GM10847 (cell line): ENCODE measurements around the gene FUT8.

Experiments used
- POLR2A ChIP-seq: IDR thresholded peaks from 2 replicates; pipeline ENCODE4 v1.6.1; 2011; ENCODE audit not compliant: insufficient read length; ENCODE audit errors: extremely low read depth

FUT8 gene

DNA sequence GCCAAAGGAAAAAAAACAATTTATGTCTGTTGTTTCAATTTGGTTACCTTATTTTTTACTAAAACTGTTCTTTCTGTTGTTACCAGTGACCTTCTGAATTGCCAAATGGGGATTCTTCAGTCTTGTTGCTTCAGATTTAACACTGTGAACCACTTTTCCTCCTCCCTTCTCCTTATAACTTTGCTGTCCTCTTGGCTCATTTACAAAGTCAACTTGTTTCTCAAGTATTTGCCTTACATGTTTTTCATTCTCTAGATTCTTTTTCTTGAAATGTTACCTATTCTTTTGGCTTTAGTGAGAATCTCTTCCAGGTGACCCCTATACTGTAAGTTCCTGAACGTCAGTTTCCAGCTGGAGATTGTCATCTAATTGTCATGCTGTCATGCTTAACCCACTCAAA, 19.4 kb downstream of the FUT8 start:
- no peak for TF ChIP-seq POLR2A

DNA sequence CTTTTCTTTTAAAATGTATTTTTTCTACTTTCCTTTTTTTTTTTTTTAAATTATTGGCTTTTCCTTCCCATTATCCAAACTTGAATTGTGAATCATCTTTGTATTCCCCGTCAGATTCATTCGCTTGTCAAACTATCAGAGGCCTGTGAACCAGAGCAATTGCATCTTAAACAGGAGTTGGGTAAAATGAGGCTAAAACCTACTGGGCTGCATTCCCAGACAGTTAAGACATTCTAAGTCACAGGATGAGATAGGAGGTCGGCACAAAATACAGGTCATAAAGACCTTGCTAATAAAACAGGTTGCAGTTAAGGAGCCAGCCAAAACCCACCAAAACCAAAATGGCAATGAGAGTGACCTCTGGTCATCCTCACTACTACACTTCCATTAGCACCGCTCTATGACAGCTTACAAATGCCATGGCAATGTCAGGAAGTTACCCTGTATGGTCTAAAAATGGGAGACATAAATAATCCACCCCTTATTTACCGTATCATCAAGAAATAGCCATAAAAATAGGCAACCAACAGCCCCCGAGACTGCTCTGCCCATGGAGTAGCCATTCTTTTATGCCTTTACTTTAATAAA, 19.9 kb downstream of the FUT8 start:
- TF ChIP-seq POLR2A = no peak

DNA sequence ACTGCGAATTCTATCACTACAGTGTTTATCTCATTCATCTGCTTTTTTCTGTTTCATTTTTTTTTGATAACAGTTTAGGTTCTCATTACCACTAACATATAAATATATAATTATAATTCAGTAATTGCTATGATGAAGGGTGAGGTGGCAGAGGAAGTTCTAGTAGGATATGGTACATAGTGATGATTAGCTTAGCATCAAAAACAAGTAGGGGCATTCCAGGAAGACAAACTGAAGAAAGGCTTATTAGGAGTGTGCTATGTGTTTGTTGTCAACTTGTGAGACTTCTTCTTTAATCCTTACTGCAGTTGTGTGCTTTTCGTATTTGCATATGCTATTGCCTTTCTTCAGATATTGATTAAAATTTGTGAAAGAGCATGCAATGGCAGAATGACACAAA, 20.6 kb downstream of the FUT8 start:
- TF ChIP-seq POLR2A = no peak

DNA sequence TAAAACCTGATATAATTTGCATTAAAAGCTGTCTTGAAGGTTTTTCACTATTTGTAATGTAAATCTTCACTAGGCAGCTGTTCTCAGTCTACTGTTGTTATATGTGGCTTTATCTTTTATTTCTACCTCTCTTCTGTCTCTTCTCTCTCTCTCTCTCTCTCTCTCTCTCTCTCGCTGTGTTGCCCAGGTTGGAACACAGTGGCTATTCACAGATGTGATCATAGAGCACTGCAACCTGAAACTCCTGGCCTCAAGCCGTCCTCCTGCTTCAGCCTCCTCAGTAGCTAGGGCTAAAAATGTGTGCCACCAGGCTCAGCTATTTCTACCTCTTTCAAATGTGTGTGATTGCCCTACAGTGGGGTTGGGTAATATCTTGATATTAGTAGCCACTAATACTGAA, 21.1 kb downstream of the FUT8 start:
- TF ChIP-seq POLR2A = no peak

DNA sequence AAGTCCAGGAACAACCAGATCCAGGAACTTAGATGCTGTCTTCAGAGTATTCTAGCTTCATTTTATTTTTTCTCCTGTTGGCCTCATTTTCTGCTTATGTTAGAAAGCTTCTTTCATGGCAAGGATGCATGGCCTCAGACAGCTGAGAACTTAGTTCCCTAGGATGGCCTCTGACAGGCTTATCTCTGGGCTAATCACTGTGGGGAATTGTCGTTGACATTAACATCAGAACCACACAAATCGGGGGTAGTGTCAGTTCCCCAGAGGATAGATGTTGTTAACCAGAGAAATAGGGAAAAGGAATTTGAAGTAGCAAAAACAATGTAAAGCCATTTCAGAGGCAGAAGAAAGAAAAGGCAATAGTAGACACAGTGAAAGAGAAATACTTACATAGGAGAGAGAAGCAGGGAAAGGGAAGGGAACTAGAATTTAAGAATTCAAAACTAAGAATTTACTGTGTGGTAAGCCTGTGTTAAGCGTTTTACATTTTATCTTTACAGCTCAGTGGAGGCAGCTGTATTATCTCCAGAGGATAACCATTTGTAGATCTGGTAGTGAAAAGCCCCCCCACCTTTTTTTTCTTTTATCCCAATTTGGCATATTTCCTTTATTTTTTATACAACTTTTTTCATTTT, 21.8 kb downstream of the FUT8 start:
- TF ChIP-seq POLR2A = no peak

DNA sequence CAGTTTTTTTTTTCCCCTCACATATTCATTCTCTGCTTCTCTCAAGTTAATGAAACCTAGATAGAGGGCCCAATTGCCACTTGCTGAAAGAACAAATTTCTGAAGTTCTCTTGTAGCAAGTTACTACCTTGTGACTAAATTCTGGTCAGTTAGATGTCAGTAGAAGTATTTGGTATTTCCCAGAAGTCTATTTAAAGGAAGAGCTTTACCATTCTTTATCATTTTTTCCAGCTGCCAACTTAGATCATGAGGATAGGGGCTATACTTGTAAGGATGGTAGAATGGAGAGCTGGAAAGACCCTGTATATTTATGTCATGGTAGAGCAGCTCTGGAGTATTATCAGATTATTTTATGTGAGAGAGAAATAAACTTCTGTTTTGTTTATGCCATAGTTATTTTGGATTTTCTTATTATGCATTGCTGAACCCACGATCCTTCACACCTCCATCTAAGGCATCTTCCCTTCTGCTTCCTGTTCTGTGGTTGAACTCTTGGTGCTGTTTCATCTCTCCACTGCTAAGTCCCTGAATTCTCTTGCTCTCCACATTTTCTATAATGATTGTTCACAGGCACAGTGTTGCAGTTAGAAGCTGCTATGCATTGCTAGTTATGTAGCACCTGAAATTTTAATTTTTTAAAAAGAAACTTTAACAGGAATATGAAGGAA, 25.9 kb downstream of the FUT8 start:
- TF ChIP-seq POLR2A = no peak

DNA sequence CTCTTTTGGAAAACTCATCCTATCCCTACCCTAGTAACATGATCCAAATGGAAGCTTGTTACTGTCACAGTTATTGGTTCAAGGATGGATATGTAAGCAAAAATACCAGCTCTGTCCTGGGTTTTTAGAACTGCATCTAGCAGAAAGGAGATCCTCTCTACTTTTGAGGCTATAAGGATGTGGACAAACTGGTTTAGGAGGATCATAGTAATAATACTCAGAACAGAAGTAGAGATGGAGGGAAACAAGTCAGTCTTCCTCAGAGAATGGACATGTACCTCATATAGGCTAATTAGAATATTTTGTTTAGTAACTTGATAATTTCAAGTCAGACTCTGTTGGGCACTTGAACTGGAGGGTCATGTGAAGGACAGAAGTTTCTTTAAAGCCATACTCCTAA, 26.6 kb downstream of the FUT8 start:
- TF ChIP-seq POLR2A = no peak

DNA sequence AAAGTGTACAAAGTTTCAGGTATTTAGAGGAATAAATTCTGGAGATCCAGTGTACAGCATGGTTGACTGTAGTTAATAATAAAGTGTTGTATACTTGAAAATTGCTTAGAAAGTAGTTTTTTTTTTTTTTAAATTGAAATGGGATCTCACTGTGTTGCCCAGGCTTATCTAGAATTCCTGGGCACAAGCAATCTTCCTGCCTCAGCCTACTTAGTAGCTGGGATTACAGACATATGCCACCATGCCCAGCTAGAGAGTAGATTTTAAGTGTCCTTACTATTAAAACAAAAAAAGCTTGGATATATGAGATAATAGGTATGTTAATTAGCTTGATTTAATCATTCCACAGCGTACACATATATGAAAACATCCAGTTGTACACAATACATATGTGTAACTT, 27.7 kb downstream of the FUT8 start:
- no peak for TF ChIP-seq POLR2A

DNA sequence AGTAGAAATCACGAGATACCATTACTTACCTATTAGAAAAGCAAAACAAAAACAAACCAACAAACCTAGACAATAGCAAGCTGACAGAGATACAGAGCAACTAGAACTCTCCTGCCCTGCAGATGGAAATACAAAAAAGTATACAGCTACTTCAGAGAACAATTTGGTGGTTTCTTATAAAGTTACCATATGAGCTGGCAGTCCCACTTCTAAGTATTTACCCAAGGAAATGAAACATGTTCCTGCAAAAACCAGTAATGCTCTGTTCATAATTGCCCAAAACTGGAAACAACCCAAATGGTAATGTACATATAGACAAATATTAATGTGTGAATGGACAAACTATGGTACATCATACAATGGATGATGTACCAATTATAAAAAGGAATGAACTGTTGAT, 31.7 kb downstream of the FUT8 start:
- TF ChIP-seq POLR2A = no peak

DNA sequence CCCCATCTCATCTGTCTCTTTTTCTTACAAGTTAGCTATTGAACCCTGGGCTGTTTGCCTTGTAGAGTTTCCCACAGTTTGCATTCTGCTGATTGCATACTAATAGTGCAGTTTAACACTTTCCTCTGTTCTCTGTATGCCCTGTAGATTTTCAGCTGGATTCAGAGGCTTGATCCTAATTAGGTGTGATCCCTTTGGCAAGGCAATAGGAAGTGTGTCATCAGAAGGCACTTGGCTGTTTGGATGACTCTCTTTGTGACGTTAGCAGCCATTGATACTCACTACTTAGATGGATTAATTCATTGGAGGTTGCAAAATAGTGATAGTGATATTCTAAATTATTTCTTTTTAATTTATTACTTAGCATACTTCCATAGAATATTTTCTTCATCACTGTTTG, 33.6 kb downstream of the FUT8 start:
- TF ChIP-seq POLR2A = no peak

DNA sequence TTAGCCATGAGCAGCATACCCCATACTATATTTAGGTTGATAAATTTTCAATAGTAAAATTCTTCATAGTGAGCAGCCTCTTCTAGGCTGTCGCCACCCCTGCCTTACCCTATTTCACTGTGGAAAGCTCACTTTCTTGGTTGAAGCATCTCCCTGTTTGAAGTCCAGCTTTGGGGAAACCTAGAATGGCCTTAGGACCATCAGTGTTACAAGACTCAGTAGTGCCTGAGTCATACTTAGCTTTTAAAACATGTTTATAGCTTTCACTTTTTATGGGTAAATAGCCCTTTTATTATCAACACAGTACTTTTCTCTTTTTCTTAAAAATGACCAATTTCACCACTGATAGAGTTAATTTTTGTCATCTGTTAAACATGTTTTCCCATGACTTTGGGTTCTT, 37.1 kb downstream of the FUT8 start:
- no peak for TF ChIP-seq POLR2A

DNA sequence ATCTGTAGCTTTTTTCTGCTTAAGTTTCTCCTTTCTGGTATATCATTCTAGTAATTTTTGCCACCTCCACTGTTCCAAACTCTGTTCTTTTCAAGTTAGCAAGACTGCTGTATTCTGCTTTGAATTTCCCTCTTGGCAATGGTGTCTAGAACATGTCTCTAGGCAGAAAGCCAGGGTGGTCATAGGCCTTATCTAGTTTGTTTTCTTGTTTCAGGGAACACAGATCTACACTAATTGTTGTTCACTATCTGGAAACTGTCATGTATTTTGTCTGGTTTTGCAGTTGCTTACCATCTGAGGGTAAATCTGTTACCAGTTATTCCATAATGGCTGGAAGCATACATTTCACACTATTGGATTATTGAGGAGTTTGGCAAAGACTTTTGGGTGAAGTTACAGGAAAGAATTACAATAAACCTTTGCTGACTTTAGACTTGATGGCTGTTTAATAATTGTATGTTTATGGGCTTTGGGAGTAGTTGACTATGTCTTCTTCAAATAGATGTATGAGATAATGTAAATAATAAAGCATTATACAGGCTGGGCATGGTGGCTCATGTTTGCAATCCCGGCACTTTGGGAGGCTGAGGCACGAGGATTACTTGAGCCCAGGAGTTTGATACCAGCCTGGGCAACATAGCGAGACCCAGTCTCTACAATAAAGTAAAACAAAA, 41.4 kb downstream of the FUT8 start:
- TF ChIP-seq POLR2A = no peak

DNA sequence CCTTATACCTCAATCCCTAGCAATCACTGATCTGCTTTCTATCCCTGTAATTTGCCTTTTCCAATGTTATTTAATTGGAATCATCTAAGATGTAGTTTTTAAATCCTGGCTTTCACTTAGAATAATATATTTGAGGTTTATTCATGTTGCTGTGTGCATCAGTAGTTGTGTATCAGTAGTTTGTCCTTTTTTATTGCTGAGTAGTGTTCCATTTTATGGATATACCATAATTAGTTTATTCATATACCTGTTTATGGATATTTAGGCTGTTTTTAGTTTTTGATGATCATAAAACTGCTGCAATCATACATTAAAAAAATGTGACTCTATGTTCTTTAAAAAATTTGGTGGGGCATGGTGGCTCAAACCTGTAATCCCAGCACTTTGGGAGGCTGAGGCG, 43.7 kb downstream of the FUT8 start:
- TF ChIP-seq POLR2A = no peak

DNA sequence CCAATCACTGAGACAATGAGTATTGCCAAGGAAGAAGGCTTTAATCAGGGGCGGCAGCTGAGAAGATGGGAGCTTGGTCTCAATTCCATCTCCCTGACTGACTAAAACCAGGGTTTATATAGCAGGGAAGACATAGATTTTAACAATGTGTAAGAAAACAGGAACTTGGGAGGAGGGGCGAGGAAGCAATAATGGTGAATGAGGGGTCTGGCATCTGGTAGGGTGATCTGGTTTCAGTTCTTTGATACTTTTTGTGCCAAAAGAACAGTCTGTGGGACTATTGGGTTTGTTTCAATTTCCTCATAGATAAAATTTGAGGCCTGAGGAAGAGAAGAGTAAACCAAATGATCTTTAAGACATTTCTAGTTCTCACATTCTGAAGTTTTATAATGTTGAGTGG, 49.2 kb downstream of the FUT8 start:
- no peak for TF ChIP-seq POLR2A

DNA sequence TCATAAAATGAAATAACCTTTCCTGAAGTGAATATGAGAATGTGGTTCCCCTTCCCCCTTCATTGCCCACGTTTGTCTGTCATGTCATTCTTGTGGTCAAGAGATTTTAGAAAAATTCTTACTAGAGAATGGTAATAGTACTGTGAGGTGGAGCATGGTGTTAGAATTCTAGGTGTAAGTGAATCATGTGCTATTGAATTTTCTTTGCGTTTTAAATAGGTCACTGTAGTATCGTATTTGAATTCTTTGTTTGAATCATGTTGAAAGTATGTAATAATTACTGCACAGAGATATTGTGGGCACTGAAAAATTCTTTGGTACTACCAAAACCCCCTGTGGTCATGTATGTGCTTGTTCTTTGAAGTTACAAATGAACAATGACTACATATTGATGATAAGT, 49.9 kb downstream of the FUT8 start:
- no peak for TF ChIP-seq POLR2A

DNA sequence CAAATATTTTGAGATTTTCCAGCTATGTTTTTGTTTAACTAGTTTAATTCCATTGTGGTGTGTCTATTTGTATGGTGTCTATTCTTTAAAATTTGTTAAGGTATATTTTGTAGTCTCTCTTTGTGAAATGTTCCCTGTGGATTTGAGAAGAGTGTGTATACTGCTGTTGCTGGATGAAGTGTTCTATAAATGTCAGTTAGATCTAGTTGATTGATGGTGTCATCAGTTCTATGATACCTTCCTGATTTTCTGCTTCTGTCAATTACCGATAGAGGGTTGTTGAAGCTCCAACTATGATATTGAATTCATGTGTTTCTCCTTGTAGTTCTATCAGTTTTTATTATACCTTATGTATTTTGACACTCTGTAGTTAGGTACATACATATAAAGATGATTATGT, 53.1 kb downstream of the FUT8 start:
- TF ChIP-seq POLR2A = no peak

DNA sequence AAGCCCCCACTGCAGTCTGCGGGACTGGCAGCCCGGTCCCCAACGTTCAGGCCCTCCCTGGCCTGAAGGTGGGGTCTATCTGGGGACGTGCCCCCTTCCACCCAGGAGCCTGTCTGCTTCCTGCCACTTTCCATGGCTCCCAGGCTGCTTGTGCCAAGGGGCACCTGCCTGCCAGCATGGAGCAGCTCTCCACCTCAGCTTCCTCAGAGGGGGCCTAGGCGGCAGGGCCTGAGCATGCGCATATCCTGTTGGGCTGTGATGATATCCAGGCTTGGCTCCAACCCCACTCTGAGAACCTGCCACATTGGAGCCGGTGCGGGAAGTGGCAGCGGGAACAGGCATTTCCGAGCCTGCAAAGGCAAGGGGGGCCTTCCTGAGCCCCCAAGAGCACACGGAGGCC, 57.4 kb downstream of the FUT8 start:
- no peak for TF ChIP-seq POLR2A

DNA sequence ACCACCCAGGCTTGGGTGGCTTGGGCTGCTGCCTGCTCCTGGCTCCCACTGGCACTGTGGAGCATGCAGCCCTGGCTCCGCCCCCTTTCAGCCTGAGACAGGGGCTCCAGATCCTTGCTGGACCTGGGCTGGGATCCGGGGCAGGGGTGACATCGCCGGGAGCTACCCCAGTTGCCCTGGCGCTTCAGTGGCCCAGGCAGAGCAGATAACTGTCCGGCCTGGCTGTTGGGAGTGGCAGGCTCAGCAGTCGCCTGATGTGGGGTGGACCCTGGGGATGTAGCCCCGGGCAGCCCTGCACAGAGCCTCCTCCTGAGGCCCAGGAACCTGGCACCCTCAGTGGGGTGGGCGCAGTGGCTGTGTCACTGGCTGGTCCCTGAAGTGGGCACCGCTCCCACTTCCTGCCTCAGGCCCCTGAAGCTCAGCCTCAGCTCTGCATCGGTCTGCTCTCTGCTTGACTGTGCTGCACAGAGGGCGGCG, 57.9 kb downstream of the FUT8 start:
- TF ChIP-seq POLR2A = no peak
